ENCODE results near the gene RELN. TPM values are rescaled to one million over a fixed set of nuclear protein-coding genes. Genes with fewer than 3 reads are reported as not detected.

The RELN gene
- total RNA-seq, 1 experiment from 2014 or later = 0.20 TPM

DNA sequence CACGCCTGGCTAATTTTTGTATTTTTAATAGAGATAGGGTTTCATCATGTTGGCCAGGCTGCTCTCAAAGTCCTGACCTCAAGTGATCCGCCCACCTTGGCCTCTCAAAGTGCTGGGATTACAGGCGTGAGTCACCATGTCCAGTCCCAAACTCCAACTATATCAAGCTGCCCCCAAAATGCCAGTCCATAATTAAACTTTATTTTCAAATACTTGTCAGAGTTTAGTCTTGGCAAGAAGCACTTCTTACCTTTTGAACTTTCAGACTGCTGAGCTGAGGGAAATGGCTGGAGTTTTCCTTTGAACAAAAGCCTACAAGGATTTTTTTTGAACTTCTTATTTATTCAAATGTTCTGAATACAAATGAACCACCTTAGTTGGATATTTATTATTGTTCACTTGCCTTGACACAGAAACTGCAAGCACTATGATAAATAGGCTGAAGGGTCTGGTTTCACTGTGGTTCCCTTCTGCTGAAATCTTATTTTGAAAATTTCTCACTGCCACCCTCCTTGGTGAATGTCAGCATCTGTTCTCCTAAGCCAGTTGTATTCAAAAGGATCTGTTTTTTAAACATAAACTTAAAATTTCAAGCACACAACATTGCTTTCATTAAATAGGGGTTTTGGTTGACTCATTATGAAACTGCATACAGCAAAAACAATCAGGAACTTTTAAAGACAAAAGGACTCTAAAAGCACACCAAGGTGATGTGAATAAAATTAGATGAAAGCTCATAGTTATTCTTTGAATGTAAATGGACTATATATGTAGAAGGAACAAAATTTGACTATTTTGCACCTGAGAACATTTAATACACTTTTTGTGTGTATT is 441.8 kb downstream of the RELN start:
- no peak overlapping the region for H3K4me3 Mint-ChIP-seq
- H3K36me3 Mint-ChIP-seq = no peaks in the 10 kb centered on the region
- CTCF ChIA-PET = no interaction called here
- peaks cover 5% of the 10 kb centered on the region; the same call in 1 of the 2 replicates for H3K9me3 Mint-ChIP-seq
- no peaks in the 10 kb centered on the region for H3K27me3 Mint-ChIP-seq (ENCODE audit: low read depth)
- H3K27ac Mint-ChIP-seq = no peak overlapping the region
- TF ChIP-seq, protein P1, sequence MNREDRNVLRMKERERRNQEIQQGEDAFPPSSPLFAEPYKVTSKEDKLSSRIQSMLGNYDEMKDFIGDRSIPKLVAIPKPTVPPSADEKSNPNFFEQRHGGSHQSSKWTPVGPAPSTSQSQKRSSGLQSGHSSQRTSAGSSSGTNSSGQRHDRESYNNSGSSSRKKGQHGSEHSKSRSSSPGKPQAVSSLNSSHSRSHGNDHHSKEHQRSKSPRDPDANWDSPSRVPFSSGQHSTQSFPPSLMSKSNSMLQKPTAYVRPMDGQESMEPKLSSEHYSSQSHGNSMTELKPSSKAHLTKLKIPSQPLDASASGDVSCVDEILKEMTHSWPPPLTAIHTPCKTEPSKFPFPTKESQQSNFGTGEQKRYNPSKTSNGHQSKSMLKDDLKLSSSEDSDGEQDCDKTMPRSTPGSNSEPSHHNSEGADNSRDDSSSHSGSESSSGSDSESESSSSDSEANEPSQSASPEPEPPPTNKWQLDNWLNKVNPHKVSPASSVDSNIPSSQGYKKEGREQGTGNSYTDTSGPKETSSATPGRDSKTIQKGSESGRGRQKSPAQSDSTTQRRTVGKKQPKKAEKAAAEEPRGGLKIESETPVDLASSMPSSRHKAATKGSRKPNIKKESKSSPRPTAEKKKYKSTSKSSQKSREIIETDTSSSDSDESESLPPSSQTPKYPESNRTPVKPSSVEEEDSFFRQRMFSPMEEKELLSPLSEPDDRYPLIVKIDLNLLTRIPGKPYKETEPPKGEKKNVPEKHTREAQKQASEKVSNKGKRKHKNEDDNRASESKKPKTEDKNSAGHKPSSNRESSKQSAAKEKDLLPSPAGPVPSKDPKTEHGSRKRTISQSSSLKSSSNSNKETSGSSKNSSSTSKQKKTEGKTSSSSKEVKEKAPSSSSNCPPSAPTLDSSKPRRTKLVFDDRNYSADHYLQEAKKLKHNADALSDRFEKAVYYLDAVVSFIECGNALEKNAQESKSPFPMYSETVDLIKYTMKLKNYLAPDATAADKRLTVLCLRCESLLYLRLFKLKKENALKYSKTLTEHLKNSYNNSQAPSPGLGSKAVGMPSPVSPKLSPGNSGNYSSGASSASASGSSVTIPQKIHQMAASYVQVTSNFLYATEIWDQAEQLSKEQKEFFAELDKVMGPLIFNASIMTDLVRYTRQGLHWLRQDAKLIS (CRISPR knock-in tag; IDR thresholded peaks at IDR 0.05; ENCODE audit: borderline replicate concordance) = no peak
- TF ChIP-seq GRHL2 (CRISPR knock-in tag; IDR thresholded peaks at IDR 0.05; ENCODE audit: insufficient replicate concordance, severe bottlenecking) = no peak
- no peak for TF ChIP-seq KAT7 (CRISPR knock-in tag; IDR thresholded peaks at IDR 0.05; ENCODE audit: borderline replicate concordance)
- no peak for TF ChIP-seq ZNF121 (CRISPR knock-in tag; IDR thresholded peaks at IDR 0.05)
- TF ChIP-seq, protein P2, sequence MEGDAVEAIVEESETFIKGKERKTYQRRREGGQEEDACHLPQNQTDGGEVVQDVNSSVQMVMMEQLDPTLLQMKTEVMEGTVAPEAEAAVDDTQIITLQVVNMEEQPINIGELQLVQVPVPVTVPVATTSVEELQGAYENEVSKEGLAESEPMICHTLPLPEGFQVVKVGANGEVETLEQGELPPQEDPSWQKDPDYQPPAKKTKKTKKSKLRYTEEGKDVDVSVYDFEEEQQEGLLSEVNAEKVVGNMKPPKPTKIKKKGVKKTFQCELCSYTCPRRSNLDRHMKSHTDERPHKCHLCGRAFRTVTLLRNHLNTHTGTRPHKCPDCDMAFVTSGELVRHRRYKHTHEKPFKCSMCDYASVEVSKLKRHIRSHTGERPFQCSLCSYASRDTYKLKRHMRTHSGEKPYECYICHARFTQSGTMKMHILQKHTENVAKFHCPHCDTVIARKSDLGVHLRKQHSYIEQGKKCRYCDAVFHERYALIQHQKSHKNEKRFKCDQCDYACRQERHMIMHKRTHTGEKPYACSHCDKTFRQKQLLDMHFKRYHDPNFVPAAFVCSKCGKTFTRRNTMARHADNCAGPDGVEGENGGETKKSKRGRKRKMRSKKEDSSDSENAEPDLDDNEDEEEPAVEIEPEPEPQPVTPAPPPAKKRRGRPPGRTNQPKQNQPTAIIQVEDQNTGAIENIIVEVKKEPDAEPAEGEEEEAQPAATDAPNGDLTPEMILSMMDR (IDR thresholded peaks at IDR 0.05) = no peak
- no peak for TF ChIP-seq SMAD4 (CRISPR knock-in tag; IDR thresholded peaks at IDR 0.05)
- TF ChIP-seq, protein P3, sequence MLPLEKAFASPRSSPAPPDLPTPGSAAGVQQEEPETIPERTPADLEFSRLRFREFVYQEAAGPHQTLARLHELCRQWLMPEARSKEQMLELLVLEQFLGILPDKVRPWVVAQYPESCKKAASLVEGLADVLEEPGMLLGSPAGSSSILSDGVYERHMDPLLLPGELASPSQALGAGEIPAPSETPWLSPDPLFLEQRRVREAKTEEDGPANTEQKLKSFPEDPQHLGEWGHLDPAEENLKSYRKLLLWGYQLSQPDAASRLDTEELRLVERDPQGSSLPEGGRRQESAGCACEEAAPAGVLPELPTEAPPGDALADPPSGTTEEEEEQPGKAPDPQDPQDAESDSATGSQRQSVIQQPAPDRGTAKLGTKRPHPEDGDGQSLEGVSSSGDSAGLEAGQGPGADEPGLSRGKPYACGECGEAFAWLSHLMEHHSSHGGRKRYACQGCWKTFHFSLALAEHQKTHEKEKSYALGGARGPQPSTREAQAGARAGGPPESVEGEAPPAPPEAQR (CRISPR knock-in tag; IDR thresholded peaks at IDR 0.05) = no peak
- TF ChIP-seq JAZF1 (CRISPR knock-in tag; IDR thresholded peaks at IDR 0.05) = no peak
- TF ChIP-seq, protein P4, sequence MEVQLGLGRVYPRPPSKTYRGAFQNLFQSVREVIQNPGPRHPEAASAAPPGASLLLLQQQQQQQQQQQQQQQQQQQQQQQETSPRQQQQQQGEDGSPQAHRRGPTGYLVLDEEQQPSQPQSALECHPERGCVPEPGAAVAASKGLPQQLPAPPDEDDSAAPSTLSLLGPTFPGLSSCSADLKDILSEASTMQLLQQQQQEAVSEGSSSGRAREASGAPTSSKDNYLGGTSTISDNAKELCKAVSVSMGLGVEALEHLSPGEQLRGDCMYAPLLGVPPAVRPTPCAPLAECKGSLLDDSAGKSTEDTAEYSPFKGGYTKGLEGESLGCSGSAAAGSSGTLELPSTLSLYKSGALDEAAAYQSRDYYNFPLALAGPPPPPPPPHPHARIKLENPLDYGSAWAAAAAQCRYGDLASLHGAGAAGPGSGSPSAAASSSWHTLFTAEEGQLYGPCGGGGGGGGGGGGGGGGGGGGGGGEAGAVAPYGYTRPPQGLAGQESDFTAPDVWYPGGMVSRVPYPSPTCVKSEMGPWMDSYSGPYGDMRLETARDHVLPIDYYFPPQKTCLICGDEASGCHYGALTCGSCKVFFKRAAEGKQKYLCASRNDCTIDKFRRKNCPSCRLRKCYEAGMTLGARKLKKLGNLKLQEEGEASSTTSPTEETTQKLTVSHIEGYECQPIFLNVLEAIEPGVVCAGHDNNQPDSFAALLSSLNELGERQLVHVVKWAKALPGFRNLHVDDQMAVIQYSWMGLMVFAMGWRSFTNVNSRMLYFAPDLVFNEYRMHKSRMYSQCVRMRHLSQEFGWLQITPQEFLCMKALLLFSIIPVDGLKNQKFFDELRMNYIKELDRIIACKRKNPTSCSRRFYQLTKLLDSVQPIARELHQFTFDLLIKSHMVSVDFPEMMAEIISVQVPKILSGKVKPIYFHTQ (CRISPR knock-in tag; IDR thresholded peaks at IDR 0.05) = no peak
- no peak for TF ChIP-seq ZNF219 (CRISPR knock-in tag; IDR thresholded peaks at IDR 0.05; ENCODE audit: borderline replicate concordance)
- TF ChIP-seq, protein P5, sequence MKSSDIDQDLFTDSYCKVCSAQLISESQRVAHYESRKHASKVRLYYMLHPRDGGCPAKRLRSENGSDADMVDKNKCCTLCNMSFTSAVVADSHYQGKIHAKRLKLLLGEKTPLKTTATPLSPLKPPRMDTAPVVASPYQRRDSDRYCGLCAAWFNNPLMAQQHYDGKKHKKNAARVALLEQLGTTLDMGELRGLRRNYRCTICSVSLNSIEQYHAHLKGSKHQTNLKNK (CRISPR knock-in tag; IDR thresholded peaks at IDR 0.05) = no peak
- TF ChIP-seq, protein P6, sequence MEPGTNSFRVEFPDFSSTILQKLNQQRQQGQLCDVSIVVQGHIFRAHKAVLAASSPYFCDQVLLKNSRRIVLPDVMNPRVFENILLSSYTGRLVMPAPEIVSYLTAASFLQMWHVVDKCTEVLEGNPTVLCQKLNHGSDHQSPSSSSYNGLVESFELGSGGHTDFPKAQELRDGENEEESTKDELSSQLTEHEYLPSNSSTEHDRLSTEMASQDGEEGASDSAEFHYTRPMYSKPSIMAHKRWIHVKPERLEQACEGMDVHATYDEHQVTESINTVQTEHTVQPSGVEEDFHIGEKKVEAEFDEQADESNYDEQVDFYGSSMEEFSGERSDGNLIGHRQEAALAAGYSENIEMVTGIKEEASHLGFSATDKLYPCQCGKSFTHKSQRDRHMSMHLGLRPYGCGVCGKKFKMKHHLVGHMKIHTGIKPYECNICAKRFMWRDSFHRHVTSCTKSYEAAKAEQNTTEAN (CRISPR knock-in tag; IDR thresholded peaks at IDR 0.05) = no peak
- ATAC-seq (no peak), DNase-seq (ENCODE audit: low spot score) (no peak)
- no peaks in the 10 kb centered on the region for H3K4me1 Mint-ChIP-seq
- POLR2A ChIA-PET = no interaction called here
